Measurements from ENCODE around the gene PDIK1L.
"Not testable (repeated sequence)": the region's sequence is repeated elsewhere in the genome, so short reads cannot be mapped to it uniquely, and the experiment has no call there.

Gene PDIK1L

GRCh38 chr1:26094076-26094669 is 17.5 kb upstream of the PDIK1L start:
- no peak for TF ChIP-seq CTCF (IDR thresholded peaks at IDR 0.05; ENCODE audit: low read depth, low read length)
- peak overlapping the region; percentile 20 for H3K4me3 ChIP-seq (ENCODE audit: low read depth, low read length)
- DNase-seq: no peak
- no peaks in the 10 kb centered on the region for H3K4me1 ChIP-seq
- H3K36me3 ChIP-seq: no peaks in the 10 kb centered on the region
- H3K9me3 ChIP-seq: no peaks in the 10 kb centered on the region
- peaks cover 11% of the 10 kb centered on the region for H3K27me3 ChIP-seq

GRCh38 chr1:26094677-26095383 is 16.8 kb upstream of the PDIK1L start:
- Histone ChIP-seq H3K9me3 (no peaks in the 10 kb centered on the region), H3K36me3 (no peaks in the 10 kb centered on the region), H3K4me1 (no peaks in the 10 kb centered on the region), H3K27me3 (peaks cover 11% of the 10 kb centered on the region), H3K4me3 (ENCODE audit: low read depth, low read length) (peak overlapping the region; percentile 20)
- peak; percentile 37 for TF ChIP-seq CTCF (IDR thresholded peaks at IDR 0.05; ENCODE audit: low read depth, low read length)
- DNase-seq: peak; percentile 54

GRCh38 chr1:26096471-26096870 is 15.2 kb upstream of the PDIK1L start:
- Histone ChIP-seq H3K36me3 (no peaks in the 10 kb centered on the region), H3K4me3 (ENCODE audit: low read depth, low read length) (no peak overlapping the region)
- no peak for TF ChIP-seq CTCF (IDR thresholded peaks at IDR 0.05; ENCODE audit: low read depth, low read length)

GRCh38 chr1:26097696-26098095 is 13.9 kb upstream of the PDIK1L start:
- Histone ChIP-seq H3K4me3 (ENCODE audit: low read depth, low read length) (no peak overlapping the region), H3K36me3 (no peaks in the 10 kb centered on the region), H3K4me1 (no peaks in the 10 kb centered on the region), H3K27me3 (peaks cover 3% of the 10 kb centered on the region; the same call in 1 of the 2 replicates), H3K9me3 (no peaks in the 10 kb centered on the region)
- no peak for DNase-seq
- no peak for TF ChIP-seq CTCF (IDR thresholded peaks at IDR 0.05; ENCODE audit: low read depth, low read length)

More at GRCh38 chr1:26096471-26096870, 15.2 kb upstream of the PDIK1L start:
- DNase-seq: no peak
- peaks cover 10% of the 10 kb centered on the region for H3K27me3 ChIP-seq
- no peaks in the 10 kb centered on the region for H3K4me1 ChIP-seq
- H3K9me3 ChIP-seq: no peaks in the 10 kb centered on the region

GRCh38 chr1:26098602-26099001 is 13.0 kb upstream of the PDIK1L start:
- no peak overlapping the region for H3K4me3 ChIP-seq (ENCODE audit: low read depth, low read length)
- H3K4me1 ChIP-seq: no peaks in the 10 kb centered on the region
- no peak for TF ChIP-seq CTCF (IDR thresholded peaks at IDR 0.05; ENCODE audit: low read depth, low read length)
- no peaks in the 10 kb centered on the region for H3K27me3 ChIP-seq
- H3K9me3 ChIP-seq: no peaks in the 10 kb centered on the region
- no peak for DNase-seq
- no peaks in the 10 kb centered on the region for H3K36me3 ChIP-seq

GRCh38 chr1:26099780-26100179 is 11.8 kb upstream of the PDIK1L start:
- H3K9me3 ChIP-seq: no peaks in the 10 kb centered on the region
- H3K4me1 ChIP-seq: no peaks in the 10 kb centered on the region
- no peak for TF ChIP-seq CTCF (IDR thresholded peaks at IDR 0.05; ENCODE audit: low read depth, low read length)
- no peak overlapping the region for H3K4me3 ChIP-seq (ENCODE audit: low read depth, low read length)
- H3K27me3 ChIP-seq: no peaks in the 10 kb centered on the region
- no peaks in the 10 kb centered on the region for H3K36me3 ChIP-seq
- DNase-seq: no peak

GRCh38 chr1:26100204-26100603 is 11.4 kb upstream of the PDIK1L start:
- not testable (repeated sequence) for H3K4me3 ChIP-seq (ENCODE audit: low read depth, low read length); H3K36me3 ChIP-seq; H3K27me3 ChIP-seq; DNase-seq; H3K9me3 ChIP-seq; H3K4me1 ChIP-seq
